Stimulated activated CD4-positive, alpha-beta T cell treated with anti-CD3 and anti-CD28 coated beads, Interleukin-2, amount 100 ng/mL, for 4 hours (primary cell): Measurements from ENCODE around the gene LITAFD.
"Not testable (repeated sequence)": the region's sequence is repeated elsewhere in the genome, so short reads cannot be mapped to it uniquely, and the experiment has no call there.

Experiments used
- DNase-seq: peaks from one replicate; pipeline ENCODE4 v3.0.0-alpha.2; 2020; ENCODE audit warnings: low read depth

Gene LITAFD

DNA sequence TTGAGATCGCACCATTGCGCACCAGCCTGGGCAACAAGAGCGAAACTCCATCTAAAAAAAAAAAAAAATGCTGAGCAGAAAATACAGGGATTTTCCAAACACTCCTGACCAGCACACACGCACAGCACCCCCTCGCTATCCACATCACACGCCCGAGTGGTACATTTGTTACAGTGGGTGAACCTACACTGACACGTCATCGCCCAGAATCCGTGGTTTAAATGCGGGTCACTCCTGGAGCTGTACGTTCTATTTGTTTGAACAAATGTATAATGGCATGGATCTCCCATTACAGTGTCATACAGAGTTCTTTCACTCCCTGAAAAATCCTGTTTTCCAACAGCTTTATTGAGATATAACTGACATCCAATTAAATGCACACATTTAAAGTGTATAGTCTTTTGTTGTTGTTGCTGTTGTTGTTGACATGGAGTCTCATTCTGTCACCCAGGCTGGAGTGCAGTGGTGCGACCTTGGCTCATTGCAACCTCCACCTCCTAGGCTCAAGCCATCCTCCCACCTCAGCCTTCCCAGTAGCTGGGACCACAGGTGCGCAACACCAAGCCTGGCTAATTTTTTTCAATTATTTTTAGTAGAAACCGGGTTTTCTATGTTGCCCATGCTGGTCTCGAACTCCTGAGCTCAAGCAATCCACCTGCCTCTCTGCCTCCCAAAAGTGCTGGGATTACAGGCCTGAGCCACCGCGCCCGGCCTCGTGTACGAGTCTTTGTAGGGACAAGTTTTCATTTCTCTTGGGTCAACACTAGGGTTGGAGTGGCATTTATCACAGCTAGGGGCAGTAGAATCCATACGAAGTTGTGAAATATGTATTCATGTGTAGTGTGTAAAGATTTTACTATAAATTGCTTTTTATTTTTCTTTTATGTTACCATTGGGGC lies 8.9 kb upstream of the LITAFD start:
- DNase-seq = no peak

GRCh38 chr16:8873866-8874195 lies 8.3 kb upstream of the LITAFD start:
- not testable (repeated sequence) for DNase-seq

DNA sequence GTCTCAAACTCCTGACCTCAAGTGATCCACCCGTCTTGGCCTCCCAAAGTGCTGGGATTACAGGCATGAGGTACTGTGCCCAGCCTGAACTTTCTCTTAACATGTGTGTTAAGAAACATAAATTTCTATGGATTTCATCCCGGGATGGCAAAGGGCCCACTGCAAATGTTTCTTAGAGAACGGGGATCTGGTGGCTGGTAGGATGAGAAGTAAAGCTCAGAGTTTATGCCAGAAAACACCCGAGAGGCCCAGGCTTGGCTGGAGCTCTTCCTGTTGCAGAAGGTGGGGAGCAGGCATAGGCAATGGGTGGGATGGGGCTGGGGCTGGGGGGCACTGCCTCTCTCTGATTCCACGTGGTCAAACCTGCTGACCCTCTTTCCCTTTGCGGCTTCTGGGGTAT lies 7.8 kb upstream of the LITAFD start:
- DNase-seq = no peak

DNA sequence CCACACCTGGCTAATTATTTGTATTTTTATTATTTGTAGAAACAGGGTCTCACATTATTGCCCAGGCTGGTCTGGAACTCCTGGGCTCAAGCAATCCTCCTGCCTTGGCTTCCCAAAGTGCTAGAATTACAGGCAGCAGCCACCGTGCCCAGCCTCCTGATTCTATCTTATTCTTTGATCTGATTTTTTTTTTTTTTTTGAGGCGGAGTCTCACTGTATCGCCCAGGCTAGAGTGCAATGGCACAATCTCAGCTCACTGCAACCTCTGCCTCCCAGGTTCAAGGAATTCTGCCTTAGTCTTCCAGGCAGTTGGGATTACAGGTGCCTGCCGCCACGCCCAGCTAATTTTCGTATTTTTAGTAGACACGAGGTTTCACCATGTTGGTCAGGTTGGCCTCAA lies 6.8 kb upstream of the LITAFD start:
- not testable (repeated sequence) for DNase-seq

GRCh38 chr16:8877894-8878522 lies 4.1 kb upstream of the LITAFD start:
- DNase-seq = no peak

DNA sequence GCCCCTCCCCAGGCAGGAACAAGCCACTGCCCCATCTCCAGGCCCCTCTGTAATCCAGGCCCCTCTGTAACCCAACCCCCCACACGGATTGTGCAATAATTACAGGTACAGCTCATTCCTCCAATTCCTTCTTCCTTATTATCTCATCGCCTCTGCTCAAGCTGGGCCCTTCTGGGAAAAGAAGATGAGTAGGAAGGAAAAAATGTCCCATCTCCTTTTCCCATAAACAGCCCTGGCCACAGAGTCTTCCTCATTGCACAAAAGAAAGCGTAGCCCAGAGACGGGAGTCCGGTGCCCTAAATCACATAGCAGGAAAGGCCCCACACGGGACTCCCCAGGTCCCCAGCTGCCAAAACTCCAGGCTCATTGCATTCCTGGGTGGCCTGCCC lies 3.6 kb upstream of the LITAFD start:
- no peak for DNase-seq

- no peak for DNase-seq
Observed at GRCh38 chr16:8880839-8881510, 1.2 kb upstream of the LITAFD start.

DNA sequence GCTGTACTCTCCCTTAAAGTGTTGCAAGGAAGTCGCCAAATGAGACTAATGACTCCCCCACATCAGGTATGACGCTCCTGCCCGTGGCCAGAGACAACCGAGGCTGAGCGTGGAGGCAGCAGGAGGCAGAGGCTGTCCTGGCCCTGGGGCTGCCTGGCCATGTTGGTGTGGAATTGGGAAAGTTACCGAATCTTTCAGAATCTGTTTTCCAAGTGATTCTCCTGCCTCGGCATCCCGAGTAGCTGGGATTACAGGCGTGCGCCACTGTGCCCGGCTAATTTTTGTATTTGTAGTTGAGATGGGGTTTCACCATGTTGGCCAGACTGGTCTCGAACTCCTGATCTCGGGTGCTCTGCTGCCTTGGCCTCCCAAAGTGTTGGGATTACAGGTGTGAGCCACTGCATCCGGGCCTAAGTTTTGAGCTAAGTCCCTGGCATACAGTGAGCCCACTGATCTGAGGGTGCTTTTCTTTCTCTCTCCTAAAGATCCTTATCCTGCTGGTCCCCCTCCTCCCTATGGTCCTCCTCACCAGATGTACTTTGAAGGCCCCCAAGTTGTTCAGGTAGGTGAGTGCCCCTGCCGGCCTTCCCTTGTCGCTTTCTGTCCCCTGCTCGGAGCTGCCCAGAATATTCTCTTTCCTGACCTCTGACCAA lies 700 bp downstream of the LITAFD start:
- DNase-seq = no peak

GRCh38 chr16:8885674-8886592 lies 3.8 kb downstream of the LITAFD start:
- DNase-seq = no peak

DNA sequence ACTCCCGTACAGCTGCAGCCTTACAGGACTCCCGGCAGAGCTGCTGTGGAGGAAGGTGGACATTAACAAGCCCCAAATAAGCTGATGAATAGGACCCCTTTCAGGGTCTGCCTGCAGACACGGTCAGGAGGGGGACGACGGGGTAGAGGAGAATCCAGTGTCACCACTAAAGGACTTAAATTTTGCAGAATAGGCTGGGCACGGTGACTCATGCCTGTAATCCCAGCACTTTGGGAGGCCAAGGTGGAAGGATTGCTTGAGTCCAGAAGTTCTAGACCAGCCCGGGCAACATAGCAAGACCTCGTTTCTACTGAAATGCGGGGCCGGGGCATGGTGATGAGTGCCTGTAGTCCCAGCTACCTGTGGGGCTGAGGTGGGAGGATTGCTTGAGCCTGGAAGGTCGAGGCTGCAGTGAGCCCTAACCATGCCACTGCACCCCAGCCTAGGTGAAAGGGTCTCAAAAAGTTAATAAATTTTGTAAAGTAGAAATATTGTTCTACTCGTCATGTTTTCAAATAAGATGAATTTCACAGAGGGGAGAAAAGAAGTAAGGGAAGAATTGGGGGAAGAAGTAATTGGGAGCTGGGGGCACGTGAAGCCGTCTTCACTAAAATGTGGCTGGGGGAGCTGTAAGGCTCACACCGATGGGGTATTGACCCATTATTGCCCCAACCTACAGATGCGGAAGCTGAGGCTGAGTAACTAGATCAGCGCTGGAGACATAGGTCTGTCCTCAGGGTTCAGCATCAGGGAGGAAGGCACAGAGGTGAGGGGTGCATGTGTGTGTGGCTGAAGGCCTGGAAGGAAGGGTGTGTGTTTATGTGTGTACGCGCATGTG lies 4.7 kb downstream of the LITAFD start:
- DNase-seq = no peak

- no peak for DNase-seq
Observed at GRCh38 chr16:8887431-8887765, 5.2 kb downstream of the LITAFD start.

DNA sequence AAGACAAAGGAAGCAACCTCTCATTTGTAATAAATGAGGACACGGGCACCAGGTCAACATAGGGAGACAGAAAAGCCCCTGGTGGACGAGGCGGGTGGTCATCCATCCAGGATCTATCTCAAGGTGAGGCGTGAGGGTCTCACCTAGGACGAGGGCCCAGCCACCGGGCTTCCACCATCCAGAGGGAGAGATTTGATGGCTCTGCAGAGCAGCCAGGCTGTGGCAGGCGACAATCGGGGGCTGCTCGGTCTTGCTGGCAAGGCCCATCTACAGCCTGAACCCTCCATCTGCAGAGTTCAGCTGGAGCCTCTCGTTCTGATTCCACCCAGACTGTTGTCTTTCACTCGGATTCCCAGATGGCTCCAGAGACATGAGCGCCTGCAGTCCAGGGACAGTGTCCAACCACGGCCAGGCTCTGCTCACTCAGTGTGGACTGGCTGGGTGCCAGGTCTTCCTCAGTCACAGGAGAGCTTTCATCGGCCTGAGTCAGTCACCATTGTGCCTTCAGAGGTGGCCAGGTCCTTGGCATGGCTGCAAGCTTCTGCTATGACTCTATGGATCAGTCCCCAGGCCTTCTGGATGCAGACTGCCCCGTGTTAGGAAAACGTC lies 5.9 kb downstream of the LITAFD start:
- no peak for DNase-seq

- no peak for DNase-seq
Observed at GRCh38 chr16:8888951-8889892, 7.1 kb downstream of the LITAFD start.

GRCh38 chr16:8889893-8890548 lies 7.9 kb downstream of the LITAFD start:
- DNase-seq = no peak

DNA sequence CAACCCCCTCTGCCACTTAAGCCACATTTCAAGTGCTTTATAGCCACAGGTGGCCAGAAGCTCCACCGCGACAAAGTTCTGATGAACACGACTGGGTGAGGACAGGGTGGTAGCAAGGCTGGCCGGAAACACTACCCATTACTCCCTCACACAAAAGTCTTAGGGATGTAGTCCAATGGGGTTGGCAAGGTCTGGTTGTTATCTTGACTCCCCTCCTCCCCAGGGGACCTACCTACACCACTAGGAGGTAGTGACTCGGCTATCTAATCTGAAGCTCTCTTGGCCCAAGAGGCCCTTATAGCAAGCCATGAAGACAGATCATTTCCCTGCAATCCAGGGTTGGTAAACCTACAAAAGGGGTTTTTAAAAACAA lies 8.4 kb downstream of the LITAFD start:
- DNase-seq = no peak

DNA sequence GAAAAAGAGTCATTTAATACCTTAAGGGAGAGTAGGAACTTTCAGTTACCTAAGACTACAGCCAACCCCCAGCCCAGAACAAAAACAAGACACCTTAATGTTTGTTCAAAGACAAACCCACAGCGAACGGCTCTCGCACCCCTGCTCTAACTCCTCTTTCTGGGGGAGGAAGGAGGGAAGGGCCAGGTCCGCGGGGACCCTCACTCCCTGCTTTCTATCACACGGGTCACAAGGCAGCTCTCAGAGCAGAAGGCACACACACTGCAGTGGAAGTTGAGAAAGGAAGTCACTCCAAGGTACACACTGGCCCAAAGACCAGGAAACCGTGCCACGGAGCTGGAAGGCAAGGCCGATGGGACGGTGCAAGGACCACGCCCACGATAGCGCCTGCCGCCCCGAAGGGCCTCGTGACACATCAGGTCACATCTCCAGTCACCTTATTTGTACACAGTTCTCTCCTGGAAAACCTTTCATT lies 10.0 kb downstream of the LITAFD start:
- DNase-seq = no peak

DNA sequence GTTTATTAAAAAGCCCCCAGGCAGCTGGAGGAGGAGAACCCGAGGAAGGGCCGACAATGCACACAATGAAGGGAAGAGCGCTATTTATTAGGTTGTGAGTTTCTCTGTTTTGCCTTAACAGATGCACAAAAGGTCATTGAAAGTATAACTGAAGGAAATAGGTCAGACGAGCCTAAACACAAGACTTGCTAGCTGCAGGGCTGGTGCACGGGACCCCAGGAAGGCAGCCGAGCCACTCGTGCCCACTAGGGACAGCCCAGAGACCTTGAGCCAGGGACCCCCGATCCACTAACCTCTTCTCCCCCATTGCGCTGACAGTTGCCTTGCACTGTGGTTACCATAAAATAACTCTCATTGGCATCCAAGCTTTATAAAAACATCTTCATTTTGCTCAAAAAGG lies 11.3 kb downstream of the LITAFD start:
- no peak for DNase-seq

DNA sequence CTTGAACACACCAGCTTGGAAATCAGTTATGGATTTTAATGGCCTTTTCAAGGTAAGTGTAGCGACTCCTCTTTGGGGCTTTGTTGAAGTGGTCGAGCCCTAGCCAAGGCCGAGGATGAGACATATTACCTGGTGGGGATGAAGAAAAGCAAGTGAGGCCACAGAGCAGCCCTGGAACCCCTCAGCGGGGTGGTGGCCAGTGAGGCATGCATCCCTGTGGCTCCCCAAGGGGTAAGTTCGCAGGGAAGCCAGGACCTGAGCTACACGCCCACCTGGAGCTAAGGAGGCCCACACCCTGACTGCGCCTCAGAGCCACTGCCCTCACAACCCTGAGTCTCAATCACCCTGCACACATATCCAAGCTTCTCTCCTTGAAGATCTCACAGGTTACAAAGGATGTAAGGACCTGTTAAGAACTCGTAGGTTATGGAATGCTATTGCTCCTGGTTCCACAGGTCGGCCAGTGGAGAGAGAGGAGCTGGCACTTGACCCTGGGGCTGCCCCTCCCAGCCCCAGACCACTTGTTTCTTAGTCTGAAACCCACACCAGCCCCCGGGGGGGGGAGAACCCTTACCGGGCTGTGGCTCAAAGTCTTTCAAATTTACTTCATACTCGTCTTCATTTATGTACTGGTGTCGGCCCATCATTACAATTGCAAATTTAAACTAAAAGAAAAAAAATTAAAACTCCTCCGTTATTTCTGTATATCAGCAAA lies 12.0 kb downstream of the LITAFD start:
- no peak for DNase-seq
